ENCODE measurements around the gene EIF4G3. TPM values are rescaled to one million over a fixed set of nuclear protein-coding genes. Genes with fewer than 3 reads are reported as not detected.

Gene EIF4G3
- total RNA-seq, 4 donors from 2014 or later: 48.6 to 73.6 (median 57.9) TPM

DNA sequence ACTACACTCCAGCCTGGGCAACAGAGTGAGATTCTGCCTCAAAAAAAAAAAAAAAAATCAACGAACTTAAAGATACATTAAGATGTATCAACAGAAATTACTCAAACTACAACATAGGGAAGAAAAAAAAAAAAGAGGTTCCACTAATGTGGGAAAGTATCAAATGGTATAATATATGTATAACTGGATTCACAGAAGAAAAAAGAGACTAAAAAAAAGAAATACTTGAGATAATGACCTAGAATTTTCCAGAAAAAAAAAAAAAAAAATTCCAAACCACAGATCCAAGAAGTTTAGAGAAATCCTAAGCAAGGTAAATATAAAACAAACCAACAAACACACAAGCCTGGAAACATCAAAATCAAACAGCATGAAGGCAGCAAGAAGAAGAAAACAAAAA, 45.5 kb downstream of the EIF4G3 start:
- TF ChIP-seq EP300 (IDR thresholded peaks at IDR 0.05) (no peak), POLR2A (IDR thresholded peaks at IDR 0.05) (no peak), POLR2AphosphoS5 (IDR thresholded peaks at IDR 0.05) (no peak)
- TF ChIP-seq, protein P1, sequence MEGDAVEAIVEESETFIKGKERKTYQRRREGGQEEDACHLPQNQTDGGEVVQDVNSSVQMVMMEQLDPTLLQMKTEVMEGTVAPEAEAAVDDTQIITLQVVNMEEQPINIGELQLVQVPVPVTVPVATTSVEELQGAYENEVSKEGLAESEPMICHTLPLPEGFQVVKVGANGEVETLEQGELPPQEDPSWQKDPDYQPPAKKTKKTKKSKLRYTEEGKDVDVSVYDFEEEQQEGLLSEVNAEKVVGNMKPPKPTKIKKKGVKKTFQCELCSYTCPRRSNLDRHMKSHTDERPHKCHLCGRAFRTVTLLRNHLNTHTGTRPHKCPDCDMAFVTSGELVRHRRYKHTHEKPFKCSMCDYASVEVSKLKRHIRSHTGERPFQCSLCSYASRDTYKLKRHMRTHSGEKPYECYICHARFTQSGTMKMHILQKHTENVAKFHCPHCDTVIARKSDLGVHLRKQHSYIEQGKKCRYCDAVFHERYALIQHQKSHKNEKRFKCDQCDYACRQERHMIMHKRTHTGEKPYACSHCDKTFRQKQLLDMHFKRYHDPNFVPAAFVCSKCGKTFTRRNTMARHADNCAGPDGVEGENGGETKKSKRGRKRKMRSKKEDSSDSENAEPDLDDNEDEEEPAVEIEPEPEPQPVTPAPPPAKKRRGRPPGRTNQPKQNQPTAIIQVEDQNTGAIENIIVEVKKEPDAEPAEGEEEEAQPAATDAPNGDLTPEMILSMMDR (IDR thresholded peaks at IDR 0.05): no peak
- Histone ChIP-seq H3K36me3 (peaks cover 0 to 29% of the 10 kb centered on the region in 2 donors), H3K27me3 (no peaks in the 10 kb centered on the region), H3K4me3 (no peak overlapping the region), H3K27ac (no peak overlapping the region), H3K9me3 (no peaks in the 10 kb centered on the region), H3K4me1 (no peaks in the 10 kb centered on the region)
- no peak for ATAC-seq
- 100% methylated on average over 1 of the region's 1 CpG; no CpG with 5 or more reads in 1 of the 2 donors for WGBS, 2 donors (ENCODE audit: low coverage in 1 of 2)

DNA sequence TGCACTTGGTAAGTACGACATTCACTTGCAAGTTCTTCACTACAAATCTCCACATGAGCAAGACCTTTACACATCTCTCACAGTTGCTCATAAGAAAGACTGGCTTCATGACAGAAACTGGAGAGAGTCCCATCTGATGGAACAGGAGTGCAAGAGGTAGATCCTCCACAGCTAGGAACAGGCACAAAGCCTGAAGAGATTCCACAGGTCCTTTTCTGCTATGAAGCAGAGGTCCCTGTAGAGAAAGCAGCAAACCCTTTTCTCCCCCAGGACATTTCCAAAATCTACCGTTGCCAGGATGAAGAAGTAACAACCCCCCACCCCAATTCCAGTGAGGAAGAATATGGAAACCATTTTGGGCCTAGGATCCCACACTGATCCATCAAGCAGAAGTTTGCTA, 47.3 kb downstream of the EIF4G3 start:
- Histone ChIP-seq H3K4me3 (no peak overlapping the region), H3K4me1 (peaks cover 0 to 9% (median 0%) of the 10 kb centered on the region in 3 donors), H3K36me3 (peaks cover 0 to 18% of the 10 kb centered on the region in 2 donors), H3K27ac (no peak overlapping the region), H3K9me3 (no peaks in the 10 kb centered on the region), H3K27me3 (no peaks in the 10 kb centered on the region)
- ATAC-seq: no peak
- 0% methylated on average over 1 of the region's 2 CpGs for WGBS, 2 donors (ENCODE audit: low coverage in 1 of 2)
- TF ChIP-seq POLR2AphosphoS5 (IDR thresholded peaks at IDR 0.05) (no peak), EP300 (IDR thresholded peaks at IDR 0.05) (no peak), POLR2A (IDR thresholded peaks at IDR 0.05) (no peak)
- TF ChIP-seq, protein P1 (IDR thresholded peaks at IDR 0.05): no peak

DNA sequence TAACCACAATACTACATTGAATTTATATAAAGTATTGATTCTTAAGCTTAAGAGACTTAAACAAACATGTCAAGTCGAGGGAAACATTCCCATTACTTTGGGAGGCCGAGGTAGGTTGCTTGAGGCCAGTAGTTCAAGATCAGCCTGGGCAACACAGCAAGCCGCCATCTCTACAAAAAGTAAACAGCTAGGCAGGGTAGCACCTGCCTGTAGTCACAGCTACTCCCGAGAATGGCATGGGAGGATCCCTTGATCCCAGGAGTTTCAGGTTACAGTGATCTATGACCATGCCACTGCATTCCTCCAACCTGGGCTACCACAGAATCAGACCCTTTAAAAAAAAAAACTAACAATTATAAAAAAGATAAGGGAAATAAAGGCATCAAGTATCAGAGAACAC, 50.4 kb downstream of the EIF4G3 start:
- 72 to 91% methylated on average over 4 of the region's 4 CpGs for WGBS, 2 donors (ENCODE audit: low coverage in 1 of 2)
- no peak for TF ChIP-seq EP300 (IDR thresholded peaks at IDR 0.05)
- no peak for TF ChIP-seq POLR2A (IDR thresholded peaks at IDR 0.05)
- TF ChIP-seq, protein P1 (IDR thresholded peaks at IDR 0.05): no peak
- TF ChIP-seq POLR2AphosphoS5 (IDR thresholded peaks at IDR 0.05): no peak
- Histone ChIP-seq H3K9me3 (no peaks in the 10 kb centered on the region), H3K4me1 (peaks cover 0 to 17% (median 0%) of the 10 kb centered on the region in 3 donors), H3K27me3 (no peaks in the 10 kb centered on the region), H3K4me3 (no peak overlapping the region), H3K36me3 (peaks cover 0 to 5% of the 10 kb centered on the region in 2 donors), H3K27ac (no peak overlapping the region)
- no peak for ATAC-seq

DNA sequence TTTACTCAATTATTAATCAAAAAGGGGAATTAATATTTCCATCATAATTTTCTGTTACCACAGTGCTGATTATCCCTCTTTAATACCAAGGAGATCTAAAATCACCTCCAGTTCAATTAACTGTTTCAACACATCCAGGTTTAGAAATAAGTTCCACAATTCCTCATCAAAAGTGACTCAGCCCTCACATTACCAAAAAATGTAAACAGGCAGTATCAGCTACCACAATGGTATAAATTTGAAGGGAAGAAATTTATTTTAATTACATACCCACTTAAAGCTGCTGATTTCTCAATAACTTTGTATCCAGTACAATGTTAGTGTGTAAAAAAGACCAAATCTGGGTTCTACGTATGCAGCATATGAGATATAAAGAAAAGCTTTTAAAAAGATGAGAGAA, 51.9 kb downstream of the EIF4G3 start:
- 63 to 94% methylated on average over 1 of the region's 1 CpG for WGBS, 2 donors (ENCODE audit: low coverage in 1 of 2)
- TF ChIP-seq, protein P1 (IDR thresholded peaks at IDR 0.05): no peak
- TF ChIP-seq POLR2A (IDR thresholded peaks at IDR 0.05) (no peak), POLR2AphosphoS5 (IDR thresholded peaks at IDR 0.05) (no peak), EP300 (IDR thresholded peaks at IDR 0.05) (no peak)
- Histone ChIP-seq H3K27me3 (no peaks in the 10 kb centered on the region), H3K4me1 (peaks cover 0 to 17% (median 0%) of the 10 kb centered on the region in 3 donors), H3K27ac (no peak overlapping the region), H3K4me3 (no peak overlapping the region), H3K9me3 (no peaks in the 10 kb centered on the region), H3K36me3 (peaks cover 0 to 5% of the 10 kb centered on the region in 2 donors)
- ATAC-seq: no peak

DNA sequence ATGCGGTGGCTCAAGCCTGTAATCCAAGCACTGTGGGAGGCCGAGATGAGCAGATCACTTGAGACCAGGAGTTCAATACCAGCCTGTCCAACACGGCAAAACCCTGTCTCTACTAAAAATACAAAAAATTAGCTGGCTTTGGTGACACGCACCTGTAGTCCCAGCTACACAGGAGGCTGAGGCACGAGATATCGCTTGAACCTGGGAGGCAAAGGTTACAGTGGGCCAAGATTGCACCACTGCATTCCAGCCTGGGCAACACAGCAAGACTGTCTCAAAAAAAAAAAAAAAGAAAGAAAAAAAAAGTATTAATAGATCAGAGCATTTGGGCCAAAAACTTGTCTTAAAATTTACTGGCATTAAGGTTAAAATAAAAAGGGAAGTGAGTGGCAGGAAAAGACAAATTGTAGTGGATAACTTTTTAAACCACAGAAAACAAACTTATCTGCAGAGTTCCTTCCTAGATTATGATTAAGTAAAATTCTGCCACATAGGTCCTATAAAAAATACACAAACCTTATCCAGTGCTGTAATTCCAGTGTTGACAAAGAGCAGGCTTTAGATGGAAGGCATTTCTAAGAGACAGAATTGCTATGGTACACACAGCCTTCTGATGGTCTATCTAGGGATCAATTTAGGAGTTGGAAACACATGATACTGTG, 53.3 kb downstream of the EIF4G3 start:
- TF ChIP-seq POLR2AphosphoS5 (IDR thresholded peaks at IDR 0.05): no peak
- no peak for TF ChIP-seq POLR2A (IDR thresholded peaks at IDR 0.05)
- TF ChIP-seq, protein P1 (IDR thresholded peaks at IDR 0.05): no peak
- TF ChIP-seq EP300 (IDR thresholded peaks at IDR 0.05): no peak
- WGBS, 2 donors (ENCODE audit: low coverage in 1 of 2): 88 to 90% methylated on average over 5 to 6 of the region's 6 CpGs
- no peak overlapping the region for H3K4me3 ChIP-seq
- H3K36me3 ChIP-seq: peaks cover 0 to 5% of the 10 kb centered on the region in 2 donors
- H3K27me3 ChIP-seq: no peaks in the 10 kb centered on the region
- peaks cover 0 to 17% (median 0%) of the 10 kb centered on the region in 3 donors for H3K4me1 ChIP-seq
- no peak overlapping the region for H3K27ac ChIP-seq
- ATAC-seq: no peak
- no peaks in the 10 kb centered on the region for H3K9me3 ChIP-seq

Measured in gastroesophageal sphincter (tissue), 4 donors.